MV-4-11 (cell line): ENCODE results near the gene RASIP1.
"Not testable (repeated sequence)": the region's sequence is repeated elsewhere in the genome, so short reads cannot be mapped to it uniquely, and the experiment has no call there.

Experiments
- DNase-seq: peaks from one replicate; lab custom pipeline; 2025; lab: John Stamatoyannopoulos, UW

Gene RASIP1

DNA sequence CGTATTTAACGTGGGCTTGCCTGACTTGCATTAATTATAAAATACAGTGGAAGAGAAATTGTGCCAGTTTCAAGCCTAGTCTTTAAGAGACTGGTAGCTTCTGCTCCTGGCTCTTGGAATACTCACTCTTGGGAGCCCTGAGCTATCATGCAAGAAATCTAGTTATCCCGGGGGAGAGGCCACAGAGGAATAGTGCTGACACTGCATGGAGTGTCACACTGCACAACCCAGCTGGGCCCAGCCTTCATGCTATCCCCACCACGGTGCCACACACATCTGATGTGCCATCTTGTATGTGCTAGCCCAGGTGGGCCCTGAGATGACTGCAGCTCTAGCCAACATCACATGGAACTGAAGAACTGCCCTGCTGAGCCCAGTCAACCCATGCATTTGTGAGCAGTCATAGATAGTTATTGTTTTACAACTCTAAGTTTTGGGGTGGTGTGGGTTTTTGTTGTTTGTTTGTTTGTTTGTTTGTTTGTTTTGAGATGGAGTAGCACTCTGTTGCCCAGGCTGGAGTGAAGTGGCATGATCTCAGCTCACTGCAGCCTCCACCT is 29.2 kb downstream of the RASIP1 start:
- no peak for DNase-seq

- DNase-seq, result no peak
These were observed 31.9 kb downstream of the RASIP1 start for GRCh38 chr19:48708471-48708870.

GRCh38 chr19:48705431-48705830 is 35.0 kb downstream of the RASIP1 start:
- no peak for DNase-seq

DNA sequence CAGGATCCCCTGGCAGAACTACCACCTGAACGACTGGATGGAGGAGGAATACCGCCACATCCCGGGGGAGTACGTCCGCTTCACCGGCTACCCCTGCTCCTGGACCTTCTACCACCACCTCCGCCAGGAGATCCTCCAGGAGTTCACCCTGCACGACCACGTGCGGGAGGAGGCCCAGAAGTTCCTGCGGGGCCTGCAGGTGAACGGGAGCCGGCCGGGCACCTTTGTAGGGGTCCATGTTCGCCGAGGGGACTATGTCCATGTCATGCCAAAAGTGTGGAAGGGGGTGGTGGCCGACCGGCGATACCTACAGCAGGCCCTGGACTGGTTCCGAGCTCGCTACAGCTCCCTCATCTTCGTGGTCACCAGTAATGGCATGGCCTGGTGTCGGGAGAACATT is 37.1 kb downstream of the RASIP1 start:
- DNase-seq, result no peak

DNA sequence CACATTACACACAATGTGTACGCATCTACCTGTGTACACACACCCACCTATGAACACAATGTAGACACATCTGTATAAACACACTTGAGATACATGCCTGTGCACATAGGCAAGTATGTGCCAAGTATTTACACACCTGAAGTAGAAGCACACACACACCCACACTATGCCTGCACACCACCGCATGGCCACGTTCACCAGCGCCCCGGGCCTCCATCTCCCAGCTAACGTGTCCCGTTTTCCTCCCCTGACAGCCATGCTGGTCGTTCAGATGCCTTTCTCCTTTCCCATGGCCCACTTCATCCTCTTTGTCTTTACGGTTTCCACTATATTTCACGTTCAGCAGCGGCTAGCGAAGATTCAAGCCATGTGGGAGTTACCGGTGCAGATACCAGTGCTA is 37.7 kb downstream of the RASIP1 start:
- no peak for DNase-seq

- DNase-seq, result peak; percentile 26
These were observed 42.4 kb downstream of the RASIP1 start for GRCh38 chr19:48698046-48698445.

DNA sequence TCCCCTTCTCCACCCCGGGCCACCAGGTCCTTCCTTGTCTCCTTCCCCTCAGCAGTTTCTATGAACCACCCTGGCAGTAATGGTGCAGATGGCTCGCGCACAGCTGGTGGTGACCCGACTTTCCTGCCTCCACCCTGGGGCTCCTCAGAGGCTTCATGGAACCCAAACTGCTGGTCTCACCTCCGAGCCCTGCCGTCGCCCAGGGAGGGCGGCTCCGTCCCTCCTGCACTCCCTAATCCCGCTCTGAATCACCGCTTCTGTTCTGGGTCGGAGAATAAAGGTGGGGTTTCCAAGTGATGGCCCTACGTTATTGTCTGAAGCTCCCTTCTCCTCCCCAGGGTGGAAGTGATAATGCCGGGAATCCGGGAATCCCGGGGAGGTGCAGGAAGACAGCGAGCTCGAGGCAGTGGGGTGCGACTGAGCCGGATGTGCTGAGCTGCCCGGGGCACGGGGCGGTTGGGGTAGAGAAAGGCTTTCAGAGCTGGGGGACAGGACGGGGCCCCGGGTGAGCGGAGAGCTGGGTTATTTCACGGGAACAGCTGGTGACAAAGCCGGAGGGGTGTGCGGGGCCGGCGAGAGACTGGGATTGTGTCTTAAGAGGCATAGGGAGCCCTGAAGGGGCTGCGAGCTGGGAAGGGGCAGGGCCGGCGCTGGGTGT is 43.9 kb downstream of the RASIP1 start:
- DNase-seq, result peak; percentile 27

DNA sequence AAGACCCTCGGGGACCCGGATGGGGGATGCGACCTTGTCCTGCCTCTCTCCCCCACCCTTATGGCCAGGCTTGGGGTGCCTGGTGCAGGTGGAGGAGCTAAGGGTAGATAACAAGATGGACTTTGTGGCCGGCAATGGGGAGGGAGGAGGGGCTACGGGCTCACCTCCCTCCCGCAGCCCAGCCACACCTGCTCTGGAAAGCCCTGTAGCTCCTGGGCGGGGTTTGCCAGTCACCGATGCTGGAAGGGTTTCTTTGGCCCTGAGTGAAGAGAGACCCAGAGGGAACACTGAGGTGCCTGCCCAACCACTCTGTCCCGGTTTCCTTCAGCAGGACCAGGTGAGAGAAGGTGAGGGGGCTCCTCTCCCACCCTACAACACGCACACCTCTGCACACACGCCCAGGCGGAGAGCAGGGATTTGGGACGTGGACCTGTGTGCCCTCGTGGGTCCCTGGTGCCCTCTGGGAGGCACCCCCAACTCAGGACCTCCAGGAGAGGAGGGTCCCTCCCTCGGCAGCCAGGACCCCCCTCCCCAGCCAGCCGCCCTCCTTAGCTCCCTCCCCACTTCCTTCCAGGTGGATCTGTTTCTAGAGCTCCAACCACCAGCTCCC is 44.6 kb downstream of the RASIP1 start, which contains the start of gene FUT2:
Gene FUT2 (plus strand): TSS at position 229 of the 610 bp plus-strand sequence. CDS start 6,986 bp downstream, outside the sequence.
- DNase-seq, result no peak

GRCh38 chr19:48693629-48694028 is 46.8 kb downstream of the RASIP1 start:
- DNase-seq, result peak; percentile 9

- DNase-seq, result no peak
These were observed 51.0 kb downstream of the RASIP1 start for GRCh38 chr19:48689449-48689848.

DNA sequence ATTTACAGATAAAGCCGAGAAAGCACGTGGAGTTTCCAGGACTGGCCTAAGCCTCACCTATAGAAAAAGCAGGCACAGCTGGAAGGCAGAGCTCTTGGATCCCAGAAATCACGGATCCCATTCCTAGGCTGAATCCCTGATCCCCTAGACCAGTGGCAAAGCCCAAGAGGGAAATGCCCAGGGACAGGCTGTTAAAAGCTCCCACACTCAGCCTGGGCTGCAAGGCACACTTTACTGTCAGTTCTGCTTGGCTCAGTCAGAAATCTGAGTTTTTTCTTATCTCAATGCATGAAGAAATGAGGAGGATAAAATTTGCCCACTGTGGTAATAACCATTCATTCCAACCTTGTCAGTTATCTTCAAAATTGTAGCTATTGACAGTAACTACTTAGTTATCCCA is 52.6 kb downstream of the RASIP1 start:
- DNase-seq, result no peak

DNA sequence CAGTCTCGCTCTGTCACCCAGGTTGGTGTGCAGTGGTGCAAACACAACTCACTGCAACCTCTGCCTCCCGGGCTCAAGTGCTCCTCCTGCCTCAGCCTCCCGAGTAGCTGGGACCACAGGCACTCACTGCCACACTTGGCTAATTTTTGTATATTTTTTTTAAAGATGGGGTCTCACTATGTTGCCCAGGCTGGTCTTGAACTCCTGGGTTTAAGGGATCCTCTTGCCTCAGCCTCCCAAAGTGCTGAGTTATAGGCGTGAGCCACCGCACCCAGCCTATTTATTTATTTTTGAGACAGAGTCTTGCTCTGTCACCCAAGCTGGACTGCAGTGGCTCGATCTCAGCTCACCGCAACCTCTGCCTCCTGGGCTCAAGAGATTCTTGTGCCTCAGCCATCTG is 53.8 kb downstream of the RASIP1 start:
- DNase-seq, result not testable (repeated sequence)

GRCh38 chr19:48686088-48686487 is 54.3 kb downstream of the RASIP1 start:
- no peak for DNase-seq

DNA sequence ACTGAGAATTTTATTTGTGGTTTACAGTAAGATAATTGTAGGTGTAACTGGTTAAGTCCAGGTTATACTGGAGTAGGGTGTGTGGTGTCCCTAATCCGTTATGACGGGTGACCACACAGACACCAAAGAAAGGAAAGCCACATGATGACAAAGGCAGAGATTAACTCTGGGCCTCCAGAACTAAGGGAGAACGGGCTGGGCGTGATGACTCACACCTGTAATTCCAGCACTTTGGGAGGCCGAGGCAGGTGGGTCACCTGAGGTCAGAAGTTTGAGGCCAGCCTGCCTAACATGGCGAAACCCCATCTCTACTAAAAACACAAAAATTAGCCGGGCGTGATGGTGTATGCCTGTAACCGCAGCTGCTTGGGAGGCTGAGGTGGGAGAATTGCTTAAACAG is 54.8 kb downstream of the RASIP1 start:
- DNase-seq, result peak; percentile 33

- DNase-seq, result no peak
These were observed 57.1 kb downstream of the RASIP1 start for GRCh38 chr19:48683349-48683748.

GRCh38 chr19:48681127-48681470 is 59.3 kb downstream of the RASIP1 start:
- DNase-seq, result peak; percentile 96

DNA sequence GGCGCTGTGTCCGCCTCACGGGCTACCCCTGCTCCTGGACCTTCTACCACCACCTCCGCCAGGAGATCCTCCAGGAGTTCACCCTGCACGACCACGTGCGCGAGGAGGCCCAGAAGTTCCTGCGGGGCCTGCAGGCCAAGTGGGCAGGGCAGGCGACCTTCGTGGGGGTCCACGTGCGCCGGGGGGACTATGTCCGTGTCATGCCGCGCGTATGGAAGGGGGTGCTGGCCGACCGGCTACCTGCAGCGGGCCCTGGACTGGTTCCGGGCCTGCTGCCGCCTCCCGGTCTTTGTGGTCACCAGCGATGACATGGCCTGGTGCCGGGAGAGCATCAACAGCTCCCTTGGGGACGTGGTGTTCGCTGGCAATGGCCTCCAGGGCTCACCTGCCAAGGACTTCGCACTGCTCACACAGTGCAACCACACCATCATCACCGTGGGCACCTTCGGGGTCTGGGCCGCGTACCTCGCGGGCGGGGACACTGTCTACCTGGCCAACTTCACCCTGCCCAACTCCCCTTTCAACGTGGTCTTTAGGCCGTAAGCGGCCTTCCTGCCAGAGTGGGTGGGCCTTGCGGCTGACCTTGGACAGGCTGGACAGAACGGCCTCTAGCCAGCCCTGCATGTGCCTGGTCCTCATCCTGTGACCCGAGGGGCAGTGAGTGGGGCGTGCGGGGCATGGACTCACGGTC is 59.8 kb downstream of the RASIP1 start:
- no peak for DNase-seq

DNA sequence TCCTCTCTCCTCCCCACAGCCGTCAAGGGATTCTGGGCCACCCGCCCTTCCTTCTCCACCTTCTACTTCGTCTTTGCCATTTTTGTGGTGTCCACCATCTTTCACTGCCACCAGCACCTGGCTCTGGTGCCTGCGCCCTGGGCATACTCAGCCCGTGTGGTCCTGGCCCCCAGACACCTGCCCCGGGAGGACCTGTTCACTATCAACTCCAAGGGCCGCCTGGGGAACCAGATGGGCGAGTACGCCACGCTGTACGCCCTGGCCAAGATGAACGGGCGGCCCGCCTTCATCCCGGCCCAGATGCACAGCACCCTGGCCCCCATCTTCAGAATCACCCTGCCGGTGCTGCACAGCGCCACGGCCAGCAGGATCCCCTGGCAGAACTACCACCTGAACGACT is 60.4 kb downstream of the RASIP1 start:
- not testable (repeated sequence) for DNase-seq

DNA sequence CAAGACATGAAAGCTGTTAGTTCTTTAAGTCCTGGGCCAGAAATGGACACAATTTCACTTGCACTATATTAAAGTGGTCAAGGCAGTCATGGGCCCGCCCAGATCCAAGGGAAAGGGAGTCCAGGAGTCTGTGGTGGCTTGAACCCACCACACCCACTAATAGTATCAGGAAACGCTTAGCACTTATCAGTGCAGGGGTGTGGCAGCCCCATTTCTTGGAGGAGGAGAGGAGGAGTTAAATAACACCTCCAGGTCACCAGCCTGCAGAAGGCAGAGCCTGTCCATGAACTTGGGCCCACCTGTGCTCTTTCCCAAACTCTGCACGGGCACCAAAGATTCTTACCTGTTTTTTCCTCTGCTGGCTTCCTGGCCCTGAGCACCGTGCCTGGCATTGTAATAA is 62.2 kb downstream of the RASIP1 start:
- no peak for DNase-seq

DNA sequence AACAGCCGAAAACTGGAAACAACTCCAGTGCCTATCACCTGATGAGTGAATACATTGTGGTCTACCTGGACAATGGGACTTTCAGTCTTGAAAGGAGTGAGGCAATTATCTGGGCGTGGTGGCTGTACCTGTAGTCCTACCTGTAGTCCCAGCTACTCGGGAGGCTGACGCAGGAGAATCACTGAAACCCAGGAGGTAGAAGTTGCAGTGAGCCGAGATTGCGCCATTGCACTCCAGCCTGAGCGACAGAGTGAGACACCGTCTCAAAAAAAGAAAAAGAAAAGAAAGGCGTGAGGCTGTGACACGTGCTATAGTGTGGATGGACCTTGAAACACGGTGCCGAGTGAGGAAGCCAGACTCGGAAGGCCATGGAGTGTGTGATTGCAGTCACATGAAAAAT is 63.5 kb downstream of the RASIP1 start:
- DNase-seq, result no peak

DNA sequence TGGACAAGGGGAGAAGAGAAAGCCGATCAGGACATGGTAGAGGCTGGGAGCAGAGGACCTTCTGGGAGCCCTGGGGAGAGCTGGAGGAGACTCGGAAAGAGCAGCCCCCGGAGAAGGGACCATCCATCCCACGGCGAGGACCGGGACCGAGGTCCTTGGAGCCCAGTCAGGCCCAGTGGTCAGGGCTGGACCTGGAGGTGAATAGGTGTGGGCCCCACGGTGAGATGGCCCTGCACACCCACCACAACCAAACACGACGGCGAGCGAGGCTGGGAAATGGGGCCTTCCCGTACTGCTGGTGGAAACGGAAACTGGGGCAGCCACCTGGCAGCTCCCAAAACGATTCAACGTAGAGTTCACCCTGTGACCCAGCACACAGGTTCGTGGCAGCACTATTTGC is 63.9 kb downstream of the RASIP1 start:
- DNase-seq, result no peak

- DNase-seq, result peak; percentile 80
These were observed 65.2 kb downstream of the RASIP1 start for GRCh38 chr19:48674921-48675824.
